Uterus (tissue), 2 donors: ENCODE data around the gene RANBP10.

ENCODE experiments used
- POLR2A ChIP-seq, 2 donors: fragments of 450-650 bp; IDR thresholded peaks; one replicate each; pipeline ENCODE4 v1.6.1; 2016; ENCODE audit warnings: antibody characterized with exemption in 2 of 2, mild to moderate bottlenecking in 1 of 2, moderate library complexity in 1 of 2
- TF ChIP-seq, protein P1 (sequence below), 4 experiments: fragments of 200-600 bp in 2 of 4; fragments of 450-650 bp in 2 of 4; sonication (generic) in 2 of 4; IDR thresholded peaks; one replicate each; pipeline ENCODE4 v1.5.1; 2016 to 2019; ENCODE audit warnings: antibody characterized with exemption in 4 of 4, mild to moderate bottlenecking in 2 of 4, moderate library complexity in 1 of 4

DNA sequence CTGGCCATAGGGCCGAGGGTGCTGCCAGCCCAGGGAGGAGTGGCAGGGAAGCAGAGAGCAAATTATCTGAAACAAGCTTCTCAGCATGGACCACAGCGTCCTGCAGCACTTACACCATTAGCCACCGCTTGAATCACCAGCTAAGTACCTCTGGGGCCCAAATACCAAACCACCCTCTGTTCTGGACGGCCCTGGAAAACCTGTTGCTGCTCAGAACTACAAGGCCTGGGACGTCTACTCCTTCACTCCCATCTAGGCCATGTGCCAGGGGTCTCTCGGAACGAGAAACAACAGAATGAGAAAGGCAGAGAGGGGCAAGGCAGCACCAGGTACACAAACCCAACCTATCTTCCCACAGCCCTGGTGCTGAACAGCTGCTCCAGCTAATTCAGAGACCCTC lies 47.4 kb downstream of the RANBP10 start:
- TF ChIP-seq POLR2A (IDR thresholded peaks at IDR 0.05), result no peak
- TF ChIP-seq, protein P1, sequence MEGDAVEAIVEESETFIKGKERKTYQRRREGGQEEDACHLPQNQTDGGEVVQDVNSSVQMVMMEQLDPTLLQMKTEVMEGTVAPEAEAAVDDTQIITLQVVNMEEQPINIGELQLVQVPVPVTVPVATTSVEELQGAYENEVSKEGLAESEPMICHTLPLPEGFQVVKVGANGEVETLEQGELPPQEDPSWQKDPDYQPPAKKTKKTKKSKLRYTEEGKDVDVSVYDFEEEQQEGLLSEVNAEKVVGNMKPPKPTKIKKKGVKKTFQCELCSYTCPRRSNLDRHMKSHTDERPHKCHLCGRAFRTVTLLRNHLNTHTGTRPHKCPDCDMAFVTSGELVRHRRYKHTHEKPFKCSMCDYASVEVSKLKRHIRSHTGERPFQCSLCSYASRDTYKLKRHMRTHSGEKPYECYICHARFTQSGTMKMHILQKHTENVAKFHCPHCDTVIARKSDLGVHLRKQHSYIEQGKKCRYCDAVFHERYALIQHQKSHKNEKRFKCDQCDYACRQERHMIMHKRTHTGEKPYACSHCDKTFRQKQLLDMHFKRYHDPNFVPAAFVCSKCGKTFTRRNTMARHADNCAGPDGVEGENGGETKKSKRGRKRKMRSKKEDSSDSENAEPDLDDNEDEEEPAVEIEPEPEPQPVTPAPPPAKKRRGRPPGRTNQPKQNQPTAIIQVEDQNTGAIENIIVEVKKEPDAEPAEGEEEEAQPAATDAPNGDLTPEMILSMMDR (IDR thresholded peaks at IDR 0.05), result no peak
